Chondrocyte (in vitro differentiated cells): ENCODE measurements around the gene DDX18. TPM values are rescaled to one million over a fixed set of nuclear protein-coding genes. Genes with fewer than 3 reads are reported as not detected.

ENCODE experiments used
- DNase-seq: peaks from one replicate; pipeline ENCODE4 v3.0.0; 2021; ENCODE audit warnings: mixed read lengths, low spot score
- H3K27ac Mint-ChIP-seq: one replicate; pipeline ENCODE4 v1.8.0; 2021; ENCODE audit warnings: mild to moderate bottlenecking, moderate library complexity, mixed read lengths; ENCODE audit not compliant: unreplicated experiment
- H3K27me3 Mint-ChIP-seq: 2 replicates; pipeline ENCODE4 v1.8.0; 2021; ENCODE audit warnings: low read depth, mixed read lengths
- H3K36me3 Mint-ChIP-seq: 2 replicates; pipeline ENCODE4 v1.8.0; 2021; ENCODE audit warnings: low read depth, mixed read lengths
- H3K4me1 Mint-ChIP-seq: 2 replicates; pipeline ENCODE4 v1.8.0; 2021; ENCODE audit warnings: low read depth, mild to moderate bottlenecking, mixed read lengths
- H3K4me3 Mint-ChIP-seq: one replicate; pipeline ENCODE4 v1.8.0; 2021; ENCODE audit warnings: mild to moderate bottlenecking, moderate library complexity, mixed read lengths; ENCODE audit not compliant: unreplicated experiment
- H3K9me3 Mint-ChIP-seq: 2 replicates; pipeline ENCODE4 v1.8.0; 2021; ENCODE audit warnings: low read depth, mixed read lengths
- CTCF ChIP-seq: fragments of 200-600 bp; sonication (generic); IDR thresholded peaks from 2 replicates; pipeline ENCODE4 v1.5.0; 2021; ENCODE audit warnings: antibody characterized with exemption, mild to moderate bottlenecking, moderate library complexity
- total RNA-seq: library from RNA; stranded (reverse); gene quantifications from 3 replicates; pipeline ENCODE4 v1.2.1, GENCODE V29; 2021

DDX18 gene
- total RNA-seq, 1 donor from 2014 or later: 43.2 TPM

GRCh38 chr2:117776888-117777287, 37.6 kb upstream of the DDX18 start:
- no peaks in the 10 kb centered on the region for H3K9me3 Mint-ChIP-seq
- no peak for TF ChIP-seq CTCF
- H3K4me1 Mint-ChIP-seq: no peaks in the 10 kb centered on the region
- no peak for DNase-seq
- peaks cover 1% of the 10 kb centered on the region for H3K36me3 Mint-ChIP-seq
- no peak overlapping the region for H3K4me3 Mint-ChIP-seq
- H3K27me3 Mint-ChIP-seq: peaks cover 16% of the 10 kb centered on the region
- no peak overlapping the region for H3K27ac Mint-ChIP-seq

- Mint-ChIP-seq H3K9me3 (peaks cover 5% of the 10 kb centered on the region), H3K36me3 (no peaks in the 10 kb centered on the region), H3K27me3 (peaks cover 14% of the 10 kb centered on the region), H3K27ac (no peak overlapping the region), H3K4me3 (no peak overlapping the region), H3K4me1 (no peaks in the 10 kb centered on the region)
- TF ChIP-seq CTCF: peak; percentile 84
- no peak for DNase-seq
Measured at GRCh38 chr2:117785740-117786139, 28.8 kb upstream of the DDX18 start.

GRCh38 chr2:117786520-117786919, 28.0 kb upstream of the DDX18 start:
- no peaks in the 10 kb centered on the region for H3K36me3 Mint-ChIP-seq
- no peak overlapping the region for H3K27ac Mint-ChIP-seq
- peaks cover 5% of the 10 kb centered on the region for H3K9me3 Mint-ChIP-seq
- no peak for DNase-seq
- H3K4me3 Mint-ChIP-seq: no peak overlapping the region
- H3K4me1 Mint-ChIP-seq: no peaks in the 10 kb centered on the region
- TF ChIP-seq CTCF: no peak
- H3K27me3 Mint-ChIP-seq: peaks cover 15% of the 10 kb centered on the region

GRCh38 chr2:117789505-117789904, 25.0 kb upstream of the DDX18 start:
- no peak for DNase-seq
- H3K36me3 Mint-ChIP-seq: no peaks in the 10 kb centered on the region
- H3K27ac Mint-ChIP-seq: no peak overlapping the region
- H3K9me3 Mint-ChIP-seq: peaks cover 5% of the 10 kb centered on the region
- TF ChIP-seq CTCF: no peak
- peaks cover 26% of the 10 kb centered on the region for H3K27me3 Mint-ChIP-seq
- no peaks in the 10 kb centered on the region for H3K4me1 Mint-ChIP-seq
- H3K4me3 Mint-ChIP-seq: no peak overlapping the region

- no peaks in the 10 kb centered on the region for H3K4me1 Mint-ChIP-seq
- no peak for TF ChIP-seq CTCF
- peaks cover 2% of the 10 kb centered on the region for H3K9me3 Mint-ChIP-seq
- peaks cover 26% of the 10 kb centered on the region for H3K27me3 Mint-ChIP-seq
- no peak for DNase-seq
- no peak overlapping the region for H3K27ac Mint-ChIP-seq
- H3K4me3 Mint-ChIP-seq: no peak overlapping the region
- H3K36me3 Mint-ChIP-seq: no peaks in the 10 kb centered on the region
Measured at GRCh38 chr2:117794668-117795067, 19.8 kb upstream of the DDX18 start.
